ENCODE measurements around the gene ARHGEF25.

GRCh38 chr12:57580466-57580795 is 30.8 kb upstream of the ARHGEF25 start:
- TF ChIP-seq EP300 (IDR thresholded peaks at IDR 0.05) (no peak), CTCF (IDR thresholded peaks at IDR 0.05) (no peak), POLR2AphosphoS5 (IDR thresholded peaks at IDR 0.05) (no peak), POLR2A (IDR thresholded peaks at IDR 0.05) (no peak)

All from upper lobe of left lung (tissue), 4 donors.